WTC11 (cell line): ENCODE results near the gene ADCY5.

ENCODE experiments used
- AFF4 ChIP-seq: sonication (generic); formaldehyde crosslinking; IDR thresholded peaks from 2 replicates; pipeline ENCODE4 v1.8.1; 2023; ENCODE audit warnings: mild to moderate bottlenecking, missing genetic modification reagents, borderline replicate concordance
- CBFB ChIP-seq: sonication (generic); formaldehyde crosslinking; IDR thresholded peaks from 2 replicates; pipeline ENCODE4 v1.8.1; 2022; ENCODE audit warnings: mild to moderate bottlenecking, low read depth, missing genetic modification reagents
- CTCF ChIP-seq: fragments of 200-600 bp; IDR thresholded peaks from 2 replicates; pipeline ENCODE4 v1.8.0; 2022; ENCODE audit warnings: antibody characterized with exemption
- ESRRA ChIP-seq: sonication (generic); formaldehyde crosslinking; IDR thresholded peaks from 2 replicates; pipeline ENCODE4 v1.8.1; 2022; ENCODE audit warnings: mild to moderate bottlenecking, missing genetic modification reagents, borderline replicate concordance
- FOXJ3 ChIP-seq: sonication (generic); formaldehyde crosslinking; IDR thresholded peaks from 2 replicates; pipeline ENCODE4 v1.9.0; 2021; ENCODE audit warnings: missing genetic modification reagents, mild to moderate bottlenecking, borderline replicate concordance
- FOXP4 ChIP-seq: sonication (generic); formaldehyde crosslinking; IDR thresholded peaks from 2 replicates; pipeline ENCODE4 v1.8.0; 2022; ENCODE audit warnings: mild to moderate bottlenecking, missing genetic modification reagents
- HMGXB4 ChIP-seq: sonication (generic); formaldehyde crosslinking; IDR thresholded peaks from 2 replicates; pipeline ENCODE4 v1.8.1; 2023; ENCODE audit warnings: mild to moderate bottlenecking, moderate library complexity, missing genetic modification reagents
- STAT6 ChIP-seq: sonication (generic); formaldehyde crosslinking; conservative IDR thresholded peaks from 2 replicates; pipeline ENCODE4 v1.8.1; 2023; ENCODE audit warnings: mild to moderate bottlenecking, low read depth, missing genetic modification reagents, moderate library complexity
- USF1 ChIP-seq: sonication (generic); formaldehyde crosslinking; IDR thresholded peaks from 2 replicates; pipeline ENCODE4 v1.8.0; 2022; ENCODE audit warnings: mild to moderate bottlenecking, missing genetic modification reagents
- ZNF121 ChIP-seq: sonication (generic); formaldehyde crosslinking; IDR thresholded peaks from 2 replicates; pipeline ENCODE4 v1.8.0; 2023; ENCODE audit warnings: missing genetic modification reagents
- ZNF138 ChIP-seq: sonication (generic); formaldehyde crosslinking; conservative IDR thresholded peaks from 2 replicates; pipeline ENCODE4 v1.8.1; 2022; ENCODE audit warnings: mild to moderate bottlenecking, moderate library complexity, missing genetic modification reagents
- ZNF232 ChIP-seq: sonication (generic); formaldehyde crosslinking; IDR thresholded peaks from 2 replicates; pipeline ENCODE4 v1.8.0; 2022; ENCODE audit warnings: mild to moderate bottlenecking, missing genetic modification reagents
- ZNF425 ChIP-seq: fragments of 250-450 bp; sonication (Bioruptor Pico); conservative IDR thresholded peaks from 2 replicates; pipeline ENCODE4 v1.9.0; 2021; ENCODE audit warnings: mild to moderate bottlenecking

- TF ChIP-seq ESRRA (no peak), CTCF (no peak), STAT6 (CRISPR knock-in tag) (no peak), CBFB (CRISPR knock-in tag) (no peak), ZNF121 (CRISPR knock-in tag) (no peak), ZNF232 (no peak), FOXP4 (CRISPR knock-in tag) (no peak), ZNF138 (CRISPR knock-in tag) (no peak), AFF4 (CRISPR knock-in tag) (no peak), ZNF425 (CRISPR knock-in tag) (no peak), HMGXB4 (no peak), USF1 (CRISPR knock-in tag) (no peak), FOXJ3 (no peak)
Observed at GRCh38 chr3:123310741-123311140, 138.1 kb downstream of the ADCY5 start.
